ENCODE measurements around the gene GUCA2A. TPM values are rescaled to one million over a fixed set of nuclear protein-coding genes. Genes with fewer than 3 reads are reported as not detected.

GUCA2A gene
- total and polyA plus RNA-seq, 2 of the 8 experiments (the other 6 are each of a cell fraction or from before 2014, with no cell fraction given) = not detected

- Histone ChIP-seq H4K5ac (ENCODE audit: insufficient read length, low read depth, low read length) (no peak overlapping the region), H3K27ac (ENCODE audit: low read depth, low read length) (no peak overlapping the region)
These were observed 3.8 kb upstream of the GUCA2A start for GRCh38 chr1:42168391-42168670.

More at GRCh38 chr1:42168391-42168670, 3.8 kb upstream of the GUCA2A start:
- no peak overlapping the region for H2BK5ac ChIP-seq (ENCODE audit: low read depth, low read length)
- H2BK20ac ChIP-seq (ENCODE audit: low read length) = no peak overlapping the region
- peaks cover 3% of the 10 kb centered on the region; the same call in 1 of the 2 replicates for H3K23me2 ChIP-seq (ENCODE audit: low read depth, low read length)
- no peak overlapping the region for H3K18ac ChIP-seq (ENCODE audit: extremely low read depth, low read length)
- TF ChIP-seq POLR2A (IDR thresholded peaks at IDR 0.05; ENCODE audit: control extremely low read depth in 1 of 2, low read depth in 2 of 2, low read length in 2 of 2) (no peak), EP300 (IDR thresholded peaks at IDR 0.05; ENCODE audit: borderline replicate concordance in 1 of 2, low read depth in 2 of 2, low read length in 2 of 2) (no peak), SIRT6 (IDR thresholded peaks at IDR 0.05; ENCODE audit: low read length) (no peak)
- no peak overlapping the region for H3K14ac ChIP-seq (ENCODE audit: insufficient read length)
- H3K36me3 ChIP-seq (ENCODE audit: control insufficient read depth in 2 of 4, insufficient read depth in 4 of 4, low read length in 3 of 4) = no peaks in the 10 kb centered on the region
- H4K91ac ChIP-seq (replicated peaks; ENCODE audit: insufficient read length, low read length) = no peak overlapping the region
- H3K4me2 ChIP-seq (ENCODE audit: insufficient read depth in 1 of 2, low read depth in 2 of 2, low read length in 2 of 2) = no peak overlapping the region
- H3K4me3 ChIP-seq (ENCODE audit: extremely low read depth in 1 of 4, insufficient read depth in 2 of 4, low read depth in 3 of 4, low read length in 4 of 4) = no peak overlapping the region
- H3K4ac ChIP-seq (replicated peaks; ENCODE audit: insufficient read length, low read depth, low read length) = no peak overlapping the region
- H3K9ac ChIP-seq (replicated peaks in 1 of 4; ENCODE audit: extremely low read depth in 1 of 4, low read depth in 3 of 4, low read length in 3 of 4) = no peak overlapping the region
- no peak overlapping the region for H3K56ac ChIP-seq (replicated peaks; ENCODE audit: insufficient read length, low read depth, low read length)
- FAIRE-seq (no peak), DNase-seq (ENCODE audit: low read depth in 1 of 2, low spot score in 2 of 2) (peak in 1 of 2 experiments; percentile 42)
- H3K79me2 ChIP-seq (ENCODE audit: control insufficient read depth in 1 of 2, insufficient read depth in 2 of 2, low read length in 2 of 2) = no peaks in the 10 kb centered on the region
- 0 out of 2 replicates have a peak overlapping the region, but pooled peaks have one; percentile 75 for H2AK5ac ChIP-seq (ENCODE audit: low read depth, low read length)
- no peak overlapping the region for H2BK12ac ChIP-seq (ENCODE audit: low read depth, low read length)
- H3K79me1 ChIP-seq (ENCODE audit: low read depth, low read length) = no peaks in the 10 kb centered on the region
- POLR2A ChIA-PET (ENCODE audit: partially characterized antibody) = no interaction called here
- H4K20me1 ChIP-seq (replicated peaks in 1 of 2; ENCODE audit: control insufficient read depth in 1 of 2, insufficient read depth in 2 of 2, low read length in 2 of 2) = no peaks in the 10 kb centered on the region
- H3K27me3 ChIP-seq (replicated peaks in 1 of 4; ENCODE audit: control insufficient read depth in 3 of 4, extremely low read depth in 1 of 4, insufficient read depth in 3 of 4, low read length in 3 of 4) = no peaks in the 10 kb centered on the region
- H2BK120ac ChIP-seq (replicated peaks; ENCODE audit: low read depth, low read length) = no peak overlapping the region
- H3K23ac ChIP-seq (ENCODE audit: insufficient read length) = no peak overlapping the region
- H3K4me1 ChIP-seq (replicated peaks in 1 of 4; ENCODE audit: control insufficient read depth in 3 of 4, insufficient read depth in 4 of 4, low read length in 3 of 4) = peaks cover 0 to 9% (median 0%) of the 10 kb centered on the region in 4 experiments; a peak in 1 of 7 replicates
- H3K9me3 ChIP-seq (ENCODE audit: insufficient read depth in 2 of 2, low read depth in 1 of 2, low read length in 1 of 2) = no peaks in the 10 kb centered on the region
- H2AFZ ChIP-seq (ENCODE audit: low read length) = no peak overlapping the region
- no peak overlapping the region for H2BK15ac ChIP-seq (ENCODE audit: low read length)
- WGBS, 2 experiments (ENCODE audit: extremely low coverage in 1 of 2, insufficient coverage in 1 of 2, insufficient read length in 1 of 2, insufficient replicate concordance in 2 of 2, low coverage in 1 of 2, low lambda C conversion rate in 2 of 2, missing lambda C conversion rate in 1 of 2) = 88% methylated on average over 1 of the region's 1 CpG; no CpG with 5 or more reads in 1 of the 2 experiments
- 0 out of 2 replicates have a peak overlapping the region, but pooled peaks have one; percentile 28 for H4K8ac ChIP-seq (ENCODE audit: extremely low read depth, insufficient read depth, low read length)
- CTCF ChIA-PET (ENCODE audit: partially characterized antibody) = interaction anchor here (0.7 to 7.9 kb wide), 5 partner anchors 8 to 655 kb away, joined by 3 to 77 read pairs (median 3); no protein-coding TSS in a partner anchor

All from H1 (cell line).